ENCODE measurements around the gene TGM2.

TGM2 gene

DNA sequence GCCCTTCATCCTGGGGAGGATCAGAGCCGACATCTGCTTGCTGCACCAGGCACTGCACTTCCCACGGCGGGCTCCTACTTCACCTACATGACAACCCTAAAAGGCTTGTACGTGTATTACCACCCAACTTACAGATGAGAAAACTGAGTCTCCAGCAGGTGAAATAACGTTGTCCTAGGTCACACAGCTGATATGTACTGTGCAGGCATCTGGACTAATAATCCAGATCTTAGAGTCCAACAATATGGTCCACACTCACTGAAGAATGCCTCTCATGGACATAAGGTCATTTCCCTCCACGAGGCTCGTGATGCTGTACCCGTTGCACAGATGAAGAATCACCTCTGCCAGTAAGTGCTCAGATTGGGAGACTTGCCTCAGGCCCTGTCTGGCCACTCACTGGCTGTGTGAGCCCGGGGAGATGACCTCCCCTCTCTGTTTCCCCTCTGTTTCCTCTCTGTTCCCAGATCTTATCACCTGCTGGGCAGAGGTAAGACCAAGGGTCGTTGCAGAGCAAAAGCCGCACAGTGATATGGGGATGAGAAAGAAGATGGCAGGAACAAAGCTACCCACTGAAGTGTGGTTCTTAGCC, 32.1 kb downstream of the TGM2 start:
- TF ChIP-seq MYC (IDR thresholded peaks at IDR 0.05; ENCODE audit: low read depth, low read length) (no peak), POLR2A (IDR thresholded peaks at IDR 0.05; ENCODE audit: extremely low read depth, insufficient read length) (no peak)
- TF ChIP-seq, protein P1, sequence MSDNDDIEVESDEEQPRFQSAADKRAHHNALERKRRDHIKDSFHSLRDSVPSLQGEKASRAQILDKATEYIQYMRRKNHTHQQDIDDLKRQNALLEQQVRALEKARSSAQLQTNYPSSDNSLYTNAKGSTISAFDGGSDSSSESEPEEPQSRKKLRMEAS (IDR thresholded peaks at IDR 0.05; ENCODE audit: low read depth, low read length) = no peak
- TF ChIP-seq, protein P2, sequence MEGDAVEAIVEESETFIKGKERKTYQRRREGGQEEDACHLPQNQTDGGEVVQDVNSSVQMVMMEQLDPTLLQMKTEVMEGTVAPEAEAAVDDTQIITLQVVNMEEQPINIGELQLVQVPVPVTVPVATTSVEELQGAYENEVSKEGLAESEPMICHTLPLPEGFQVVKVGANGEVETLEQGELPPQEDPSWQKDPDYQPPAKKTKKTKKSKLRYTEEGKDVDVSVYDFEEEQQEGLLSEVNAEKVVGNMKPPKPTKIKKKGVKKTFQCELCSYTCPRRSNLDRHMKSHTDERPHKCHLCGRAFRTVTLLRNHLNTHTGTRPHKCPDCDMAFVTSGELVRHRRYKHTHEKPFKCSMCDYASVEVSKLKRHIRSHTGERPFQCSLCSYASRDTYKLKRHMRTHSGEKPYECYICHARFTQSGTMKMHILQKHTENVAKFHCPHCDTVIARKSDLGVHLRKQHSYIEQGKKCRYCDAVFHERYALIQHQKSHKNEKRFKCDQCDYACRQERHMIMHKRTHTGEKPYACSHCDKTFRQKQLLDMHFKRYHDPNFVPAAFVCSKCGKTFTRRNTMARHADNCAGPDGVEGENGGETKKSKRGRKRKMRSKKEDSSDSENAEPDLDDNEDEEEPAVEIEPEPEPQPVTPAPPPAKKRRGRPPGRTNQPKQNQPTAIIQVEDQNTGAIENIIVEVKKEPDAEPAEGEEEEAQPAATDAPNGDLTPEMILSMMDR (IDR thresholded peaks at IDR 0.05; ENCODE audit: low read depth, low read length) = no peak
- H3K4me3 ChIP-seq (ENCODE audit: low read depth, low read length) = no peak overlapping the region
- no peak for DNase-seq (ENCODE audit: low read depth)

DNA sequence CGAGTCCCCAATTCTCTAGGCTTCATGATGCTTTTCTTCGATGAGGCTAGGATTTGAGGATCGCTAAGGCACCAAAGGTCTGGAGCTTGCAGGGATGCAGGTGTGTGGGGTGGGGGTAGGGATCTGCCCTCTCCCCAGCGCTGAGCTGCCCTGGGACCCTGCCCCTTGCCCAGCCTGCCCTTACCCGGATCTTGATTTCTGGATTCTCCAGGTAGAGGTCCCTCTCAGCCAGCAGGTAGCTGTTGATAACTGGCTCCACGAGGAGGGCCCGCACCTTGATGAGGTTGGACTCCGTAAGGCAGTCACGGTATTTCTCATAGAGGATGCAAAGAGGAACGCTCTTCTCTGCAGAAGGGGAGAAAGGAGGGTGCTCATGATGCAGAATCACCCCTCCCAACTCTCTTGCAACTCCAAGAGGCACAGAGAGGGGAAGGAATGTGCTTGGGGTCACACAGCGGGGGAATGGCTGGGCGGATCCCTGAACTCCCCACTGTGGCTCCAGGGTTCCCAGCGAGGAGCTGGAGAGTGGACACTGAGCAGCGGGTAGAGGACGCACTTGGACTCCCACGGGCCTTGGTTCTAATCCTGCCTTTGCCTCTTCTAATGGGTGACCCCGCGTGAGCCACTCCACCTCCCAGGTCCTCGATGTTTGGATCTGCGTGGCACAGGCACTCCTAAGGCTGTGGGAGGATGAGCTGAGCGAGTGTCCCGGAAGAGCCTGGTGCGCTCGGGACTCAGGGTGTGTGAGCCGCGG, 32.7 kb downstream of the TGM2 start:
- DNase-seq (ENCODE audit: low read depth) = no peak
- H3K4me3 ChIP-seq (ENCODE audit: low read depth, low read length) = no peak overlapping the region
- no peak for TF ChIP-seq POLR2A (IDR thresholded peaks at IDR 0.05; ENCODE audit: extremely low read depth, insufficient read length)
- TF ChIP-seq MYC (IDR thresholded peaks at IDR 0.05; ENCODE audit: low read depth, low read length) = no peak
- TF ChIP-seq, protein P1 (IDR thresholded peaks at IDR 0.05; ENCODE audit: low read depth, low read length) = no peak
- TF ChIP-seq, protein P2 (IDR thresholded peaks at IDR 0.05; ENCODE audit: low read depth, low read length) = no peak

DNA sequence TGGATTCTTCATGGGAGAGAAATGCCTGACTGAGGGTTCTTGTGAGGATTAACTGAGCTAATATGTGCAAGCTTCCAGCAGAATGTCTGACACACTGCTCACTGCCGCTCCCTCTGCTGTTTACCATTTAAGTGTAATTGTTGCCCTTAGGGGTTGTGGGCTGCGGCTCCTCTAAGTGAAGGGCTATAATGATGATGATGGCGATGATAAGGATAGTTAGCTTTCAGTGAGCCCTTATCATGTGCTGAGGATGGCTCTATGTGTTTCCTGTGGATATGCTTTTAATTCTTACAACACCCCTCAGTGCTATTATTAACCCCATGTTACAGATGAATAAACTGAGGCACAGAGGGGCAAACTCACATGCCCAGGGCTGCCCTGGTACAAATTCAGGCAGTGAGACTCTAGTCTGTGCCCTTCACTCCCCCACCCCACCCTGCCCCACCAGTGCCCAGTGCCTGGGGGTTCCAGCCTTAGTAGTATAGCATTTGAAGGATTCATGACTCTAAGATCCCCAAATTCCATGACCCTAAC, 33.4 kb downstream of the TGM2 start:
- TF ChIP-seq POLR2A (IDR thresholded peaks at IDR 0.05; ENCODE audit: extremely low read depth, insufficient read length) = no peak
- TF ChIP-seq, protein P2 (IDR thresholded peaks at IDR 0.05; ENCODE audit: low read depth, low read length) = no peak
- TF ChIP-seq, protein P1 (IDR thresholded peaks at IDR 0.05; ENCODE audit: low read depth, low read length) = no peak
- TF ChIP-seq MYC (IDR thresholded peaks at IDR 0.05; ENCODE audit: low read depth, low read length) = no peak
- no peak overlapping the region for H3K4me3 ChIP-seq (ENCODE audit: low read depth, low read length)
- peak; percentile 24 for DNase-seq (ENCODE audit: low read depth)

DNA sequence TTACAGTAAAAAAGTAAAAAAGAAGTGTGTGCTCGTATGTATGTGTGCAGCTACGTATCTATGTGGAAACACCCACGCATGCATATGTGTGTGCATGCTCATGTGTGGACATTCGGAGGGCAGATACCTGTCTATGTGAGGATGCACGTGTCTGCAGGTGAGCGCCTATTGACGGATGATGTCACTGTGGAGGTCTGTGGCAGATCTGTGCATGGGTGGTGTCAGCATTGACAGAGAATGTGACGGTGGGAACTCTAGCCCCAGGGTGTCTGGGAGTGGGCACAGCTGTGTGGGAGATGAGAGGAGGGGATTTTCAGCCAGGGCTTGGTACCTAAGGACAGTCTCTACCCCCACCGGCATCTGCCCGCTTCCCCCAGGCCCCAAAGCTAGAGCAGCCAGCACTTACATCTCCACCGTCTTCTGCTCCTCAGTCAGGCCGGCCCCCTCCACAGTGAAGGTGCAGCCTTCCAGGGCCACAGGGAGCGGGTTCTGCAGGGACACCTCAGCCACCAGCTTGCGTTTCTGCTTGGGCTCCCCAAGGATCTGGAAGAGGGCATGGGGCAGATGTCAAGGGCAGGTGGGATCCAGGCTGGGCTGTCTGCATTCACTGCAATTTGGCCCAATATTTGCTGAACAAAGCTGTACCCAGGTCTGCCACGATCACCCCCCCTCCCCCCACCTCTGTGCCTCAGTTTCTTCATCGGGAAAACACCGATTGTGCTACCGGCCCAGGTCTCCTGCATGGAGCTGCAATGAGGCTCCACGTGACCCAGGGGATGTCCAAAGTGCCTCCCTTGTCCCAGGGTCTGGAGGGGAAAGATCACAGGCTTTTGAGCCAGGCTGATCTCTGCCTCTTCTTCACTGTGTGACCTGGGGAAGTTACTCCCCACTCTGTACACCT, 34.1 kb downstream of the TGM2 start:
- TF ChIP-seq, protein P2 (IDR thresholded peaks at IDR 0.05; ENCODE audit: low read depth, low read length) = no peak
- no peak for TF ChIP-seq MYC (IDR thresholded peaks at IDR 0.05; ENCODE audit: low read depth, low read length)
- TF ChIP-seq, protein P1 (IDR thresholded peaks at IDR 0.05; ENCODE audit: low read depth, low read length) = no peak
- no peak for TF ChIP-seq POLR2A (IDR thresholded peaks at IDR 0.05; ENCODE audit: extremely low read depth, insufficient read length)
- H3K4me3 ChIP-seq (ENCODE audit: low read depth, low read length) = no peak overlapping the region
- no peak for DNase-seq (ENCODE audit: low read depth)

DNA sequence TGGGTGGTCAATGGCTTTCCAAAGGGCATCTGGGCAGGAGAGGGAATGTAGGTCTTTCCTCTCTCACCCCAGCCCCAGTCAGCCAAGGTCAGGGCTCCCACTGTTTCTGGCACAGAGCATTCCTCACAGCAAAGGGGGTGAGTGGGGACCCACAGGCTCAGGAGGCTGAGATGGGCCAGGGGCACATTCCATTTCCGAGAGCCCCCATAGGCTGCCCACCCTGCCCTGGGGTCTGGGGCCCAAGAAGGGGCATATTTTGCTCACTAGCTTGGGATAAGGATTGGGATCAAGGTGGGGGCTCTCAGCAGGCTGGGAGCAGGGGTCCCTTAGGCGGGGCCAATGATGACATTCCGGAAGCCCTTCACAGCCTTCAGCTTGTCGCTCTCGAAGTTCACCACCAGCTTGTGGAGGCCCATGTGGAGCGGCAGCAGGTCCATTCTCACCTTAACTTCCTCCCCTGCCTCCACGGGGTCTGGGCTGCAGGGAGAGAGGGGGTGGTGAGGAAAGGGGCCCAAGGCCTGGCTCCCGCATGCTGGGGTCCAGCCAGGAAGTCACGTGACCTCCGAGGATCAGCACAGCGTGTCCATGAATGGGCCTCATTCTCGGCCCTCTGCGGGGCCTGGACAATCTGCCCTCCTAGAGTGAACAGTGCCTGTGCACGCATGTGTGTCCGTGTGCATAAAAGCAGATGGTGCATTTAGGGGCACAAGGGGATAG, 35.0 kb downstream of the TGM2 start:
- no peak for DNase-seq (ENCODE audit: low read depth)
- no peak overlapping the region for H3K4me3 ChIP-seq (ENCODE audit: low read depth, low read length)
- no peak for TF ChIP-seq POLR2A (IDR thresholded peaks at IDR 0.05; ENCODE audit: extremely low read depth, insufficient read length)

All from NB4 (cell line).